ENCODE results near the gene IL22RA2.
A peak's percentile ranks its signal among the peaks of the same experiment; 100 is the strongest.

Gene IL22RA2

GRCh38 chr6:137197684-137198645 is 24.5 kb upstream of the IL22RA2 start:
- no peak for DNase-seq (ENCODE audit: low read depth, low spot score)

DNA sequence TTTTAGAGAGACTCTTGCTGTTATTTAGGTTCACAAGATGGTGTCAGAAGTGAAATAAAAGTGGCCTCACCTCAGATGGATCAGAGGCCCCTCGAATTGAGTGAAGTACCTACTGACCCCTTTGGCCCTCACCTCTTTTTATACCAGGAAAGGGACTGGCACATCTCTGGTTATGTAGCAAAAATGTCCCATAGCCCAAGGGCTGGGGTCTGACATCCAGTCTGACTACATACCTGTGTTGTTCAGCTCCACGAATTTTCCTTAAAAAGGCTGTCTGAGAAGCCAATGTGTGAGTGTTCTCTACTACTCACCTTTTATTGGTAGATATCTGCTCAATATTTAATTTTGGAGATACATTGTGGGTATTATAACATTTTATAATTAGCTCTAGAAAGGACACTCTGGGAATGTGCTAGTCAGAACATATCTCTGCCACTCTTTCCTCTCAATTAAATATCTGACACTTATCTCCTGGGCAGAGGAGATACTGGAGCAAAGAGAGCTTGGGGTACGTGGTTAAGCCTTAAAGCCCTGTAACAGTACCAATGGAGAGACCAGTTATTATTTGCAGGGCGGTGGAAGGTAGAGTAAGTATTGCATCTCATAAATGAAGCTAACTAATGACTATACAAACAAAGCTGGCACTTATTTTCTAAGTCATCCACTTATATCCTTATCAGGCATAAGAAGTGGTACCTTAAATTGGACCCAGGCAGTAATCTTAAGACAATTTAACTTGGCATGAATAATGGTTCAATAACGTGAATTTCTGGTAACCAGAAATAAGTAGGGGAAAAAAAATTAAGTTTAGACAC is 20.0 kb upstream of the IL22RA2 start:
- DNase-seq (ENCODE audit: low read depth, low spot score), result peak; percentile 4

DNA sequence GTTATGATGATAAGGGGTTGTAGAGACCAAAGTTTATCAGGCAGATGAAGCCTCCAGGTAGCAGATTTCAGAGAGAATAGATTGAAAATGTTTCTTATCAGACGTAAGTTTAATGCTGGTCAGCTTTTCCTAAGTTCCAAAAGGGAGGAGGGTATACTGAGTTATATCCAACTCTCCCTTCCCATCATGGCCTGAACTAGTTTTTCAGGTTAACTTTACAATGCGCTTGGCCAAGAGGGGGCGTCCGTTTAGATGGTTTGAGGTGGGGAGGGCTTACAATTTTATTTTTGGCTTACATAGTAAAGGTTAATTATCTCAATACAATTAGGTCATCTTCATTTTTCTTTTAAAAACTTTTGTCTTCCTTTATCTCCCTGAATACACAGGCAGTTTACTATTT is 19.4 kb upstream of the IL22RA2 start:
- DNase-seq (ENCODE audit: low read depth, low spot score), result no peak

- DNase-seq (ENCODE audit: low read depth, low spot score), result no peak
Measured at GRCh38 chr6:137191670-137192069, 18.2 kb upstream of the IL22RA2 start.

GRCh38 chr6:137191236-137191635 is 17.8 kb upstream of the IL22RA2 start:
- DNase-seq (ENCODE audit: low read depth, low spot score), result no peak

DNA sequence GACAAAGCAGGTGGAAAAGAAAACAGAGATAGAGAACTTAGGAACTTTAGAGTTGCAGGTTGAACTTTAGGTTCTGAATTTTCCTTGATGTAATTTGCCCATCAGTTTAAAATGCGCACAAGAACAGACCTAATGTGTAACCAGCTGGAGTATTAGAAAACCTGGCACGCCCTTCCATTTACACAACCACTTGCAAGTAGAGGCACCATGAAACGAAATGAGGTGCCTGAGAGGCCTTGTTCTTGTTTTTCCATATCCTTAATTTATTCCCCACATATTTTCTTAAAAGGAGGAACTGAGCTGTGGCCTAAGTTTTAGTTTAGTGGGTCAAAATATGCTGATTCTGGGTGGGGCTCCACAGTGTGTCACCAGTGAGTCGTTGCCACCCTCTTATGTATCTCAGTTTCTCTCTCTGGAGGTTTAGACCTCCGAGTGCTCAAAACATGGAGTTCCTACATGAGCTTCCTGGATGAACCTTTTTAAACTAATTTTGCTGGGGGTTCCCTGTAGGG is 17.2 kb upstream of the IL22RA2 start:
- DNase-seq (ENCODE audit: low read depth, low spot score), result no peak

GRCh38 chr6:137188855-137189254 is 15.4 kb upstream of the IL22RA2 start:
- no peak for DNase-seq (ENCODE audit: low read depth, low spot score)

GRCh38 chr6:137185290-137185689 is 11.8 kb upstream of the IL22RA2 start:
- DNase-seq (ENCODE audit: low read depth, low spot score), result no peak

- DNase-seq (ENCODE audit: low read depth, low spot score), result no peak
Measured at GRCh38 chr6:137182654-137183073, 9.2 kb upstream of the IL22RA2 start.

GRCh38 chr6:137181891-137182653 is 8.6 kb upstream of the IL22RA2 start:
- no peak for DNase-seq (ENCODE audit: low read depth, low spot score)

GRCh38 chr6:137177611-137178010 is 4.2 kb upstream of the IL22RA2 start:
- no peak for DNase-seq (ENCODE audit: low read depth, low spot score)

DNA sequence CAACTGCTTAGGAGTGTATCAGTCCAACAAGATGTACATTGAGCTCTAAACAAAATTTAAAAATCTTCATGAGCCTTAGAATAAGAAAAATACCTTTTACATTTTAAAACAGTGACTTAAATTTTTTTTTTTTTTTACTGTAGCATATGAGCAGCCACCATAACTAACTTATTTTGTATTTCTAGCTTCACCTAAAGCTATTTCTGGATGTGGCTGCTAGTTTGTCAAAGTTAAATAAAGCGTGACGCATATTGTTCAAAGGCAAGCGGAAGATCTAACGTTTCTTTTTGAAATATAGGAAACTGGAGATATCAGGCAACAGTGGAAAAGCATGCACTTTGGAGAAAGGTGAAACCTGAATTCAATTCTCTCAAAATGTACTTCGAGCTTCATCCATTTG is 3.3 kb upstream of the IL22RA2 start:
- no peak for DNase-seq (ENCODE audit: low read depth, low spot score)

- DNase-seq (ENCODE audit: low read depth, low spot score), result no peak
Measured at GRCh38 chr6:137175868-137176245, 2.4 kb upstream of the IL22RA2 start.

GRCh38 chr6:137175157-137175867 is 1.9 kb upstream of the IL22RA2 start:
- no peak for DNase-seq (ENCODE audit: low read depth, low spot score)

DNA sequence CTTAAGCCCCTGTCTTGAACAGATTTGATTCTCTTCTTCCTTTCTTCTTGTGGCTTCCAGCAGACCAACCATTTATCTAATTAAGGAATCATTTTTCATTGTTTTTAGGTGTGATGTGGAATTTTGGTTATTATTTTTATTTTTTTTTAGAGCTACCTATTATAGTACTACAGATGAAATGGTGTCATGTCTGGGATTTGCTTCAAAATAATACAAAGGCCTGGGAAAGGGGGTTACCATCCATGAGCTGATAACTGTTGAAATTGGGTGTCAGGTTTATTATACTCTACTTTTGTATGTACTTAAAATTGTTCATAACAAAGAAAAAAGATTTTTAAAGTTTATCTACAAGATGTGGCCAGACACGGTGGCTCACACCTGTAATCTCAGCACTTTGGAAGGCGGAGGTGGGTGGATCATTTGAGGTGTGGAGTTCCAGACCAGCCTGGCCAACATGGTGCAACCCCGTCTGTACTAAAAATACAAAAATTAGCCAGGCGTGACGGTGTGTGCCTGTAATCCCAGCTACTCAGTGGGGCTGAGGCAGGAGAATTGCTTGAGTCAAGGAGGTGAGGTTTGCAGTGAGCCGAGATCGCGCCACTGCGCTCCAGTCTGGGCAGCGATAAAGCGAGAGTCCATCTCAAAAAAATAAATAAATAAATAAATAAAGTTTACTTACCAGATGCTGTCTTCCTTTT is 561 bp downstream of the IL22RA2 start:
- DNase-seq (ENCODE audit: low read depth, low spot score), result no peak

DNA sequence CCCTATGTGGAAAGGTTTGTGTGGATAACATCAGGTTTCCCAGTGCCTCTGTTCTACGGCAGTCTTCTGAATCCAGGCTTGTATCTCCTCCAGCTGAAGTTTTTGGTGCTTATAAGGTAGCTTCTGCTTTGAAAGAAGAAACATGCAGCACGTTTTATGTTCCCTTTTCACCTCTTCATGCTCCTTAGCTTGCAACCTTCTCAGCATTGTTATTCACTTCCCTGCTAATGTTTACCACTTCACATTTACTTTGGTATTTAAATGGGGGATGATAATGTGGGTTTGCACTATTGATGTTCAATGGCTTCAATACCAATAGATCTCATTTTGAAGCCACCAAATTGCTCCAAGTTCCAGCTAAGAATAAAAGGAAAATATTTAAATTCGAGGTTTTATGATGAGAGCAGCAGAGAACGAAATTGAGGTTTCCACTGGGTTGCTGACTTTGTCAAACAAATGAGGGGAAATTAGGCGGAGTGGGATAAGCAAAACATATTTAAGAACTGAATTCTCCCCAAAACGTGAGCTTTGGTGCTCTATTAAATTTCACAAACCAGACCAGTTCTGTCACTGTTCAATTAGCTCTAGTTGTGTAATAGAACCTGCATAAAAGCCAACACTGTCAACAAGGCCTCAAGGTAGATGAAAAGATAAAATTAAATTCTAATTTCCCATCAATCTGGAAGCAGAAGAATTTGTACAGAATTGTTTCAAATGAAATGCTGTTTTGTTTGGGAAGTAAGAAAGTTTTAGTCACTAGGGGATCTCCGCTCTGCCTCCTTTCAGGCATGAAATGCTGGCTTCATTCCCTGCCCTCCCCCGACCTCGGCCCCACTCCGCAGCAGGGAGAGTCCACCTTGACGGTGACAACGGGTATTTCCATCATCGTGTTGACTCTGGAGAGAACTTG is 1.4 kb downstream of the IL22RA2 start:
- peak; percentile 7 for DNase-seq (ENCODE audit: low read depth, low spot score)

DNA sequence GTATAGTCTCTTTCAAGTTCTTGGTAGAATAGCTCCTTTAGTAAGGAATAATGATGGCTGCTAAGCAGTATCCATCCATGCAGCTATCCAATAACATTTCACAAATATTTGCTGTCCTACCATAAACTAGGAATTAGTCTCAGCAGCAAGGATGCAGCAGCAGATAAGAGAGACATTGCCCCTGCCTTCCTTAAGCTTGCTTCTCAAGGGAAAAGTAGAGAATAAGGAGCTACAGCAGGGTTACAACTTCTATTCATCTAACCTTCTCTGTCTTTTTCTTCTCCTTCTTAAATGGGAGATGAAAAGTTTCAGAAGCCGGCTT is 2.4 kb downstream of the IL22RA2 start:
- DNase-seq (ENCODE audit: low read depth, low spot score), result no peak

DNA sequence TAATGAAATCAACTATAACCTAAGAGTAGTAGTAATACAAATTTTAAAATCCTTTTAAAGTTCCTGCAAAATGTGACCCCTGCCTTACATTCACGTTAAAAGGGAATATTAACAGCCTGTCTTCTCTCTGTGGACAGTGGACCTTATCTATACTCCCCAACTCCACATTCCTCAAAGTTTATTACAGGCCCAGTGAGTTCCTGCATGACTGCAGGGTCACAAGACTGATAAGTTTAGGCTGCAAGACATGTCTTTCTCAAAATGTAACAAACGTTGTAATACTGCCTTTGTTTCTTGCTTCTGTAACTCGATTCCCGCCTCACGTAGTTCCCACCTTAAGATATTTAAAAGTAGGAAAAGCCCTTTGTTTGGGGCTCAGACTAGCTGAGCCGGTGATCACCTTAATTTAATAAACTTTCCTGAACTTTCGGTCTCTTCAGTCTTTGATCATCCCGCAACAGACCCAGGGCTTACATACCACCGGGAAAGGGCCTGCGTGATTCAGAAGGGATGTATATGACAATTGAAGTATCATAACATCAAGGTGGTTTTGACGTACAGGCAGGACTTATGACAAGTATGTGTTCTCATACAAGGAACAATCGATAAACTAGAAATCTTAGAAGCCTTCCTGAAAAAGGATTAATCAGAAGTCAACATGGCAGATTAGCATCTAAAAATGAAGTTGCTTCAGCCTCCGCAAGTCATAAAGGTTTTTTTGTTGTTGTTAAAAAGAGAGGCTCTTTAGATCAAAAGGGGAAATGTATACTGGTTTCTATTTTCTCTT is 3.0 kb downstream of the IL22RA2 start:
- DNase-seq (ENCODE audit: low read depth, low spot score), result no peak
